Naive thymus-derived CD4-positive, alpha-beta T cell (primary cell): ENCODE results near the gene OR51L1. TPM values are rescaled to one million over a fixed set of nuclear protein-coding genes. Genes with fewer than 3 reads are reported as not detected.
"Not testable (repeated sequence)": the region's sequence is repeated elsewhere in the genome, so short reads cannot be mapped to it uniquely, and the experiment has no call there.

Experiments used
- ATAC-seq: fragments of 150-1000 bp; cut with Tn5 transposase; 2 replicates; pipeline ENCODE4 v1.10.0; 2021; ENCODE audit warnings: mild to moderate bottlenecking, moderate library complexity
- CTCF ChIA-PET: fragments of 350-600 bp; sonication (Branson Sonifier 250); formaldehyde crosslinking; loops from one replicate; lab custom pipeline; 2021; ENCODE audit warnings: antibody characterized with exemption; lab: Charles Lee
- POLR2A ChIA-PET: fragments of 350-600 bp; sonication (Branson Sonifier 250); formaldehyde crosslinking; loops from one replicate; lab custom pipeline; 2021; ENCODE audit warnings: antibody characterized with exemption, inconsistent platforms; lab: Charles Lee
- DNase-seq, 9 donors: peaks; one replicate each; pipeline versions ENCODE4 v3.0.0 to v3.0.0-alpha.2; 2020 to 2022; ENCODE audit warnings: mixed read lengths in 1 of 9
- H3K27ac ChIP-seq: one replicate; pipeline ENCODE4 v1.7.0; 2013; ENCODE audit warnings: mild to moderate bottlenecking, low read depth, low read length, moderate library complexity
- H3K27me3 ChIP-seq, 2 donors: one replicate each; pipeline ENCODE4 v1.7.0; 2013; ENCODE audit warnings: low read length in 2 of 2, mild to moderate bottlenecking in 2 of 2, moderate library complexity in 2 of 2; ENCODE audit not compliant: control insufficient read depth in 2 of 2, insufficient read depth in 2 of 2
- H3K36me3 ChIP-seq, 3 experiments: 1 replicate in 2 of 3; 2 replicates in 1 of 3; pipeline ENCODE4 v1.7.0; 2013; ENCODE audit warnings: low read length in 3 of 3, mild to moderate bottlenecking in 3 of 3, moderate library complexity in 1 of 3; ENCODE audit not compliant: insufficient read depth in 3 of 3, control insufficient read depth in 2 of 3
- H3K4me1 ChIP-seq, 2 donors: one replicate each; pipeline ENCODE4 v1.7.0; 2013; ENCODE audit warnings: low read length in 2 of 2, mild to moderate bottlenecking in 2 of 2, moderate library complexity in 1 of 2; ENCODE audit not compliant: control insufficient read depth in 2 of 2, insufficient read depth in 2 of 2
- H3K4me3 ChIP-seq: 2 replicates; pipeline ENCODE4 v1.7.0; 2013; ENCODE audit warnings: mild to moderate bottlenecking, low read length
- H3K9me3 ChIP-seq, 3 experiments: 1 replicate in 2 of 3; 2 replicates in 1 of 3; pipeline ENCODE4 v1.7.0; 2013; ENCODE audit warnings: low read length in 3 of 3; ENCODE audit not compliant: control insufficient read depth in 2 of 3
- H3K27ac Mint-ChIP-seq, 9 donors: one replicate each; pipeline ENCODE4 v1.8.0; 2020 to 2022; ENCODE audit warnings: mixed read lengths in 9 of 9, mild to moderate bottlenecking in 8 of 9, moderate library complexity in 5 of 9, inconsistent platforms in 2 of 9
- H3K27me3 Mint-ChIP-seq, 5 donors: one replicate each; pipeline ENCODE4 v1.8.0; 2021 to 2022; ENCODE audit warnings: mixed read lengths in 5 of 5, mild to moderate bottlenecking in 1 of 5
- H3K36me3 Mint-ChIP-seq, 5 donors: one replicate each; pipeline ENCODE4 v1.8.0; 2020 to 2022; ENCODE audit warnings: mixed read lengths in 5 of 5, mild to moderate bottlenecking in 3 of 5, inconsistent platforms in 1 of 5
- H3K4me1 Mint-ChIP-seq, 7 donors: one replicate each; pipeline ENCODE4 v1.8.0; 2020 to 2022; ENCODE audit warnings: mixed read lengths in 7 of 7, mild to moderate bottlenecking in 3 of 7, inconsistent platforms in 1 of 7
- H3K4me3 Mint-ChIP-seq, 10 donors: one replicate each; pipeline ENCODE4 v1.8.0; 2020 to 2022; ENCODE audit warnings: mild to moderate bottlenecking in 10 of 10, mixed read lengths in 10 of 10, moderate library complexity in 6 of 10, inconsistent platforms in 2 of 10
- H3K9me3 Mint-ChIP-seq, 11 donors: one replicate each; pipeline ENCODE4 v1.8.0; 2020 to 2022; ENCODE audit warnings: mixed read lengths in 11 of 11, mild to moderate bottlenecking in 4 of 11, inconsistent platforms in 1 of 11, moderate library complexity in 1 of 11
- intact Hi-C, 2 donors: fragments of 100-400 bp; cut with micrococcal nuclease; formaldehyde crosslinking; loops; one replicate each; pipeline ENCODE4 v1.15.1; 2023
- polyA plus RNA-seq, 2 donors: library from polyadenylated mRNA; unstranded; fragments of 300-500 nt; fragmentation: Illumina TruSeq; gene quantifications; one replicate each; pipeline ENCODE4 v1.2.3, GENCODE V29; 2021
- total RNA-seq, 6 experiments: library from RNA in 5 of 6; stranded (reverse) in 5 of 6; gene quantifications; 1 replicate in 5 of 6; 2 replicates in 1 of 6; pipeline ENCODE4 v1.2.3 and lab custom pipeline; 2021 to 2026

Gene OR51L1
- total RNA-seq: not detected
- not detected for polyA plus RNA-seq
- not detected for total RNA-seq (lab: John Stamatoyannopoulos, UW)

- peaks cover 0 to 12% (median 0%) of the 10 kb centered on the region in 5 donors for H3K27me3 Mint-ChIP-seq
- H3K36me3 Mint-ChIP-seq: no peaks in the 10 kb centered on the region
- POLR2A ChIA-PET: no interaction called here
Observed at GRCh38 chr11:4994551-4994950, at the start of gene OR51L1. TSS of gene OR51L1 (plus strand) at chr11:4994851. CDS start at chr11:4998983, 4,132 bp downstream.

GRCh38 chr11:4947505-4947904 lies 47.1 kb upstream of the OR51L1 start, which contains the start of gene OR51A4:
TSS of gene OR51A4 (minus strand) at chr11:4947605. CDS start at chr11:4947100, 505 bp downstream.
- H3K4me1 Mint-ChIP-seq: no peaks in the 10 kb centered on the region
- H3K4me3 Mint-ChIP-seq: no peak within 1 kb of the TSS
- no peaks in the 10 kb centered on the region for H3K36me3 Mint-ChIP-seq
- ChIA-PET POLR2A (no interaction called here), CTCF (no interaction called here)
- Histone ChIP-seq H3K4me3 (no peak within 1 kb of the TSS), H3K4me1 (no peaks in the 10 kb centered on the region), H3K9me3 (no peaks in the 10 kb centered on the region), H3K27ac (no peak within 1 kb of the TSS), H3K27me3 (no peaks in the 10 kb centered on the region), H3K36me3 (no peaks in the 10 kb centered on the region)
- H3K27ac Mint-ChIP-seq: no peak within 1 kb of the TSS
- H3K27me3 Mint-ChIP-seq: peaks cover 0 to 15% (median 4%) of the 10 kb centered on the region in 5 donors
- DNase-seq (no peak), ATAC-seq (no peak)
- intact Hi-C loops: no loop called here
- peaks cover 0 to 2% (median 0%) of the 10 kb centered on the region in 11 donors for H3K9me3 Mint-ChIP-seq

More at GRCh38 chr11:4994551-4994950, at the start of gene OR51L1:
- H3K9me3 Mint-ChIP-seq: no peaks in the 10 kb centered on the region
- ATAC-seq (no peak), DNase-seq (no peak)
- H3K4me1 Mint-ChIP-seq: no peaks in the 10 kb centered on the region
- Histone ChIP-seq H3K4me1 (no peaks in the 10 kb centered on the region), H3K27ac (no peak within 1 kb of the TSS), H3K27me3 (no peaks in the 10 kb centered on the region), H3K9me3 (no peaks in the 10 kb centered on the region), H3K4me3 (no peak within 1 kb of the TSS), H3K36me3 (no peaks in the 10 kb centered on the region)
- intact Hi-C loops: no loop called here
- CTCF ChIA-PET: no interaction called here
- H3K4me3 Mint-ChIP-seq: no peak within 1 kb of the TSS
- H3K27ac Mint-ChIP-seq: no peak within 1 kb of the TSS

- H3K4me1 Mint-ChIP-seq, H3K9me3 ChIP-seq, H3K27ac Mint-ChIP-seq, H3K4me3 ChIP-seq, H3K4me3 Mint-ChIP-seq, DNase-seq, ATAC-seq, H3K27ac ChIP-seq, H3K27me3 Mint-ChIP-seq, H3K4me1 ChIP-seq, H3K36me3 ChIP-seq, CTCF ChIA-PET, H3K9me3 Mint-ChIP-seq, H3K27me3 ChIP-seq, POLR2A ChIA-PET, H3K36me3 Mint-ChIP-seq: not testable (repeated sequence)
- intact Hi-C loops: loop anchor here in 1 of 2 donors (1.0 to 10.0 kb wide), 2 partner anchors 9 to 59 kb away; no protein-coding TSS in a partner anchor
Observed at GRCh38 chr11:4955613-4956012, 39.0 kb upstream of the OR51L1 start, which contains the start of gene OR51A2. TSS of gene OR51A2 (minus strand) at chr11:4955713. CDS start at chr11:4955713, 0 bp downstream.

GRCh38 chr11:4957396-4957795 lies 37.3 kb upstream of the OR51L1 start:
- Mint-ChIP-seq H3K9me3 (peaks cover 0 to 6% (median 0%) of the 10 kb centered on the region in 11 donors), H3K4me1 (no peaks in the 10 kb centered on the region), H3K27me3 (peaks cover 0 to 6% (median 0%) of the 10 kb centered on the region in 5 donors), H3K36me3 (peaks cover 0 to 5% (median 0%) of the 10 kb centered on the region in 5 donors), H3K27ac (no peak overlapping the region), H3K4me3 (no peak overlapping the region)
- ChIA-PET POLR2A (no interaction called here), CTCF (no interaction called here)
- H3K36me3 ChIP-seq: no peaks in the 10 kb centered on the region
- H3K27me3 ChIP-seq: no peaks in the 10 kb centered on the region
- ATAC-seq (no peak), DNase-seq (no peak)
- intact Hi-C loops: loop anchor here in 1 of 2 donors (10.0 kb wide), 1 partner anchor 57 kb away; no protein-coding TSS in a partner anchor
- no peak overlapping the region for H3K27ac ChIP-seq
- no peaks in the 10 kb centered on the region for H3K4me1 ChIP-seq
- H3K4me3 ChIP-seq: no peak overlapping the region
- H3K9me3 ChIP-seq: no peaks in the 10 kb centered on the region

- peaks cover 0 to 5% (median 0%) of the 10 kb centered on the region in 5 donors for H3K36me3 Mint-ChIP-seq
- no peak for ATAC-seq
Observed at GRCh38 chr11:4960877-4961276, 33.8 kb upstream of the OR51L1 start.

GRCh38 chr11:4962816-4963215 lies 31.8 kb upstream of the OR51L1 start:
- H3K4me3 ChIP-seq: no peak overlapping the region
- Mint-ChIP-seq H3K27me3 (peaks cover 0 to 10% (median 4%) of the 10 kb centered on the region in 5 donors), H3K27ac (no peak overlapping the region), H3K4me3 (no peak overlapping the region), H3K9me3 (peaks cover 0 to 6% (median 2%) of the 10 kb centered on the region in 11 donors), H3K4me1 (no peaks in the 10 kb centered on the region), H3K36me3 (peaks cover 0 to 5% (median 0%) of the 10 kb centered on the region in 5 donors)
- no peaks in the 10 kb centered on the region for H3K4me1 ChIP-seq
- DNase-seq: no peak
- ChIA-PET POLR2A (no interaction called here), CTCF (no interaction called here)
- intact Hi-C loops: no loop called here
- no peaks in the 10 kb centered on the region for H3K36me3 ChIP-seq
- no peak for ATAC-seq
- no peak overlapping the region for H3K27ac ChIP-seq
- H3K9me3 ChIP-seq: no peaks in the 10 kb centered on the region
- H3K27me3 ChIP-seq: no peaks in the 10 kb centered on the region

More at GRCh38 chr11:4960877-4961276, 33.8 kb upstream of the OR51L1 start:
- no peaks in the 10 kb centered on the region for H3K36me3 ChIP-seq
- Mint-ChIP-seq H3K4me3 (no peak overlapping the region), H3K27me3 (peaks cover 0 to 7% (median 3%) of the 10 kb centered on the region in 5 donors), H3K27ac (no peak overlapping the region), H3K4me1 (no peaks in the 10 kb centered on the region), H3K9me3 (peaks cover 0 to 6% (median 1%) of the 10 kb centered on the region in 11 donors)
- H3K27ac ChIP-seq: no peak overlapping the region
- no peaks in the 10 kb centered on the region for H3K27me3 ChIP-seq
- H3K9me3 ChIP-seq: no peaks in the 10 kb centered on the region
- CTCF ChIA-PET: no interaction called here
- POLR2A ChIA-PET: no interaction called here
- H3K4me3 ChIP-seq: no peak overlapping the region
- intact Hi-C loops: no loop called here
- no peak for DNase-seq
- no peaks in the 10 kb centered on the region for H3K4me1 ChIP-seq

GRCh38 chr11:4975436-4975835 lies 19.2 kb upstream of the OR51L1 start:
- Mint-ChIP-seq H3K27ac (no peak overlapping the region), H3K9me3 (peaks cover 0 to 5% (median 3%) of the 10 kb centered on the region in 11 donors), H3K4me1 (no peaks in the 10 kb centered on the region), H3K36me3 (no peaks in the 10 kb centered on the region), H3K4me3 (no peak overlapping the region), H3K27me3 (peaks cover 0 to 5% (median 0%) of the 10 kb centered on the region in 5 donors)
- Histone ChIP-seq H3K9me3 (no peaks in the 10 kb centered on the region), H3K36me3 (no peaks in the 10 kb centered on the region), H3K27me3 (no peaks in the 10 kb centered on the region), H3K4me1 (no peaks in the 10 kb centered on the region), H3K27ac (no peak overlapping the region), H3K4me3 (no peak overlapping the region)
- ChIA-PET POLR2A (no interaction called here), CTCF (no interaction called here)
- DNase-seq (no peak), ATAC-seq (no peak)
- intact Hi-C loops: no loop called here
